Fibroblast of lung (primary cell): ENCODE data around the gene AFP. TPM values are rescaled to one million over a fixed set of nuclear protein-coding genes. Genes with fewer than 3 reads are reported as not detected.
A peak's percentile ranks its signal among the peaks of the same experiment; 100 is the strongest.

Source experiments
- DNase-seq, 2 donors: peaks; one replicate each; pipeline versions ENCODE4 v3.0.0 to v3.0.0-alpha.2; 2010; ENCODE audit warnings: low read depth in 2 of 2
- H2AFZ ChIP-seq: 2 replicates; pipeline ENCODE4 v1.5.1; 2012; ENCODE audit warnings: low read length, control low read depth, inconsistent platforms
- H3K27ac ChIP-seq: 2 replicates; pipeline ENCODE4 v1.5.1; 2011; ENCODE audit warnings: low read length, control low read depth; ENCODE audit not compliant: insufficient read depth
- H3K27me3 ChIP-seq: 2 replicates; pipeline ENCODE4 v1.5.1; 2011; ENCODE audit warnings: mild to moderate bottlenecking, low read length; ENCODE audit not compliant: control insufficient read depth, insufficient read depth
- H3K36me3 ChIP-seq: 2 replicates; pipeline ENCODE4 v1.5.1; 2011; ENCODE audit warnings: low read length; ENCODE audit not compliant: control insufficient read depth, insufficient read depth
- H3K4me1 ChIP-seq: 2 replicates; pipeline ENCODE4 v1.5.1; 2011; ENCODE audit warnings: low read length; ENCODE audit not compliant: control insufficient read depth, insufficient read depth; ENCODE audit errors: extremely low read depth
- H3K4me2 ChIP-seq: 2 replicates; pipeline ENCODE4 v1.5.1; 2011; ENCODE audit warnings: low read length, control low read depth; ENCODE audit not compliant: insufficient read depth; ENCODE audit errors: extremely low read depth
- H3K4me3 ChIP-seq, 4 experiments: fragments of 200-600 bp in 1 of 4; sonication (generic) in 1 of 4; replicated peaks in 1 of 4; 2 replicates each; pipeline ENCODE4 v1.5.1; 2011 to 2016; ENCODE audit warnings: low read length in 4 of 4, low read depth in 3 of 4, mild to moderate bottlenecking in 3 of 4, control low read depth in 2 of 4, inconsistent platforms in 1 of 4, mixed read lengths in 1 of 4; ENCODE audit not compliant: insufficient read depth in 1 of 4; ENCODE audit errors: control extremely low read depth in 1 of 4
- H3K79me2 ChIP-seq: 2 replicates; pipeline ENCODE4 v1.5.1; 2012; ENCODE audit warnings: mild to moderate bottlenecking, low read length, inconsistent platforms; ENCODE audit not compliant: control insufficient read depth, insufficient read depth
- H3K9ac ChIP-seq: 2 replicates; pipeline ENCODE4 v1.5.1; 2011; ENCODE audit warnings: mild to moderate bottlenecking, low read length, control low read depth; ENCODE audit not compliant: insufficient read depth
- H3K9me3 ChIP-seq: 2 replicates; pipeline ENCODE4 v1.5.1; 2012; ENCODE audit warnings: low read depth, low read length; ENCODE audit not compliant: control insufficient read depth, insufficient read depth
- H4K20me1 ChIP-seq: 2 replicates; pipeline ENCODE4 v1.5.1; 2011; ENCODE audit warnings: low read length; ENCODE audit not compliant: control insufficient read depth, insufficient read depth; ENCODE audit errors: extremely low read depth
- EZH2 ChIP-seq: IDR thresholded peaks from 2 replicates; pipeline ENCODE4 v1.5.1; 2012; ENCODE audit warnings: low read length, control low read depth, mild to moderate bottlenecking; ENCODE audit errors: missing control alignments
- polyA plus RNA-seq, 2 donors: library from polyadenylated mRNA; depleted of rRNA in 1 of 2; stranded (reverse) in 1 of 2; unstranded in 1 of 2; fragments of >200 nt; gene quantifications; 2 replicates each; pipeline ENCODE4 v1.2.1, GENCODE V29; 2011 to 2012; ENCODE audit warnings: missing spikeins in 1 of 2
- total RNA-seq: library from RNA; depleted of rRNA; stranded (reverse); fragments of >200 nt; gene quantifications from 2 replicates; pipeline ENCODE4 v1.2.1, GENCODE V29; 2014
- TF ChIP-seq, protein P1 (sequence below), 2 donors: IDR thresholded peaks in 1 of 2; conservative IDR thresholded peaks in 1 of 2; 1 replicate in 1 of 2; 2 replicates in 1 of 2; pipeline ENCODE4 v1.5.1; 2011 to 2012; ENCODE audit warnings: low read length in 2 of 2, control low read depth in 1 of 2, inconsistent platforms in 1 of 2, low read depth in 1 of 2, mild to moderate bottlenecking in 1 of 2

Gene AFP
- total and polyA plus RNA-seq, 2 donors (not counting 1 experiment from before 2014, with no cell fraction given) = 0.35 to 0.83 TPM

DNA sequence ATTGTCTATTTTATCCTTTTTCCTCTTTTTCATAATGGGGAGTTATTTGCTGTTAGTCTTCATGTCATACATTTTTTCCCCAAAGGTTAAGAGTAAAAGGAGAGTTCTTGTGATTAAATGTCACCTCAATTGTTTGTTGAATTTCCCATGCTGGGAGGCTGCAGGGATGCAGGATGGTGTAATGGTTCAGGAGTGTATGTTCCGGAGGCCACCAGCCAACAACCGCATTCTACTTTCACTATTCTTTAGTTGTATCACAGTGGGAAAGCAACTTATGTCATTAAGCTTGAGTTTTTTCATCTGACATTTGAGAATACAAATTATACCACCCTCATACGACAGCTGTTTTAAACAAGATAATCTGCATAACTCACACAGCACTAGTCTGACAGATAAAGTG is 15.4 kb downstream of the AFP start:
- Histone ChIP-seq H3K27ac (no peak overlapping the region), H3K9me3 (no peaks in the 10 kb centered on the region), H3K4me2 (peak overlapping the region; percentile 15), H3K9ac (no peak overlapping the region), H3K79me2 (no peaks in the 10 kb centered on the region), H2AFZ (no peak overlapping the region), H3K4me3 (no peak overlapping the region), H3K4me1 (peaks cover 5% of the 10 kb centered on the region), H3K36me3 (no peaks in the 10 kb centered on the region), H4K20me1 (no peaks in the 10 kb centered on the region), H3K27me3 (no peaks in the 10 kb centered on the region)
- DNase-seq = peak; percentile 56 to 84
- TF ChIP-seq, protein P1, sequence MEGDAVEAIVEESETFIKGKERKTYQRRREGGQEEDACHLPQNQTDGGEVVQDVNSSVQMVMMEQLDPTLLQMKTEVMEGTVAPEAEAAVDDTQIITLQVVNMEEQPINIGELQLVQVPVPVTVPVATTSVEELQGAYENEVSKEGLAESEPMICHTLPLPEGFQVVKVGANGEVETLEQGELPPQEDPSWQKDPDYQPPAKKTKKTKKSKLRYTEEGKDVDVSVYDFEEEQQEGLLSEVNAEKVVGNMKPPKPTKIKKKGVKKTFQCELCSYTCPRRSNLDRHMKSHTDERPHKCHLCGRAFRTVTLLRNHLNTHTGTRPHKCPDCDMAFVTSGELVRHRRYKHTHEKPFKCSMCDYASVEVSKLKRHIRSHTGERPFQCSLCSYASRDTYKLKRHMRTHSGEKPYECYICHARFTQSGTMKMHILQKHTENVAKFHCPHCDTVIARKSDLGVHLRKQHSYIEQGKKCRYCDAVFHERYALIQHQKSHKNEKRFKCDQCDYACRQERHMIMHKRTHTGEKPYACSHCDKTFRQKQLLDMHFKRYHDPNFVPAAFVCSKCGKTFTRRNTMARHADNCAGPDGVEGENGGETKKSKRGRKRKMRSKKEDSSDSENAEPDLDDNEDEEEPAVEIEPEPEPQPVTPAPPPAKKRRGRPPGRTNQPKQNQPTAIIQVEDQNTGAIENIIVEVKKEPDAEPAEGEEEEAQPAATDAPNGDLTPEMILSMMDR (conservative IDR thresholded peaks at IDR 0.05 in 1 of 2, IDR thresholded peaks at IDR 0.05 in 1 of 2; ENCODE audit: low read depth in 1 of 2, low read length in 2 of 2) = no peak
- TF ChIP-seq EZH2 = no peak

DNA sequence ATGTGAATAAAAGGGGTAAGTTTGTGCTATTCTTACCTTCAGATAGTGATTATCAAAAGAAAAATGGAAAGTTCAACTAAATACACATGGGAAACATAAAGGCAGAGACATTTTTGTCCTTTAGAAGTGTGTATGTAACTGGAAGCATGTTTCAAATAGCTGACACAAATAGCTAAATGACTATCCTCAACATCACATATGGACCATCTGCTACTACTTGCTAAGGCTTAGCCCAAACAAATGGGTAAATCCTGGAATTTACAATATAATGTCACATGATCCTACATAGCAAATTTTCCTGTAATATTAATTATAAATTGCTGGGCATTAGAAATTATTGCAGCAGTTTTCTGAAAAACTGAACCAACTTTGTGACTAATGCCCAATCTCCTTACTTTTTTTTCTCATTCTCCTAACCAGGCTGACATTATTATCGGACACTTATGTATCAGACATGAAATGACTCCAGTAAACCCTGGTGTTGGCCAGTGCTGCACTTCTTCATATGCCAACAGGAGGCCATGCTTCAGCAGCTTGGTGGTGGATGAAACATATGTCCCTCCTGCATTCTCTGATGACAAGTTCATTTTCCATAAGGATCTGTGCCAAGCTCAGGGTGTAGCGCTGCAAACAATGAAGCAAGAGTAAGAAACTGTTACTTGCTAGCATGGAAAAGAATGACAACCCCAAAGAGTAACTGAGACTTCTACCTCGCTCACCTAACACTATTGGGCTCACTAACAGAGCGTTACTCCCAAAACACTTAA is 16.1 kb downstream of the AFP start:
- no peak overlapping the region for H3K27ac ChIP-seq
- no peak overlapping the region for H2AFZ ChIP-seq
- H4K20me1 ChIP-seq = no peaks in the 10 kb centered on the region
- no peak overlapping the region for H3K9ac ChIP-seq
- peaks cover 5% of the 10 kb centered on the region for H3K4me1 ChIP-seq
- H3K36me3 ChIP-seq = no peaks in the 10 kb centered on the region
- H3K27me3 ChIP-seq = no peaks in the 10 kb centered on the region
- DNase-seq = peak in 1 of 2 donors; percentile 15
- H3K4me3 ChIP-seq = no peak overlapping the region
- TF ChIP-seq, protein P1 (conservative IDR thresholded peaks at IDR 0.05 in 1 of 2, IDR thresholded peaks at IDR 0.05 in 1 of 2; ENCODE audit: low read depth in 1 of 2, low read length in 2 of 2) = no peak
- TF ChIP-seq EZH2 = no peak
- no peak overlapping the region for H3K4me2 ChIP-seq
- no peaks in the 10 kb centered on the region for H3K79me2 ChIP-seq
- no peaks in the 10 kb centered on the region for H3K9me3 ChIP-seq

DNA sequence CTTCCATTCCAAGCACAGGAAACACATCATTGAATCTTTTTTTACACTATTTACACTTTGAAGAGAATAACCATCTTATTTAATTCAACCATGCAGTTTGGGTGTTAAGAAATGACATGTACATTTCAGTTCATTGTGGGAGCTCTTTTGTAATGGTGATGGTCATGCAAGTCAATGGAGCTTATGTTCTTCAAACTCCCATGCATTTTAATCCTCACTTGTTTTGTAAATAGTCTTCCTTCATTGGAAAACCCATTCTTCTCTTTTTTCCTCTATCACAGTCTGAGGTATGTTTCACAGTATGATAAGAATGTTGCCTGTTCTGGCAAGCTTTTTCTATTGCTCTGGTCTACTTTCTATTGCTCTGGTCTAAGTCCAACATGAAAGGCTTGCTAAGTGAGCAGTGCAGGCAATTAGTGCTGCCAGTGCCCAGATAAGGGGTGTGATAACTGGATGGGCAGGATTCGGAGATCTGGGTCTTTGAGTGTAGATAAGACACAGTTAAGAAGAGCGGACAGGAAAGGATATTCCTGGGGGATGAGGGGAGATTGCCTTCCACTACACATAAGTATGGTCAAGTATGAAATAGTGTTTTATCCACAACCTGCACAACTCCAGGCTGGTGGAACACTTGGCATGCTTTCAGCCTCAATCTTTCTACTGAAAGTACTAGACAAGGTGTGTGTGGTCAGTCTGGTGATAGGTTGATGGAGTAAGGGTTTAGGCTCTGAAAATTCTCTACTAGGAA is 17.1 kb downstream of the AFP start:
- no peaks in the 10 kb centered on the region for H3K79me2 ChIP-seq
- H3K36me3 ChIP-seq = no peaks in the 10 kb centered on the region
- H3K9me3 ChIP-seq = no peaks in the 10 kb centered on the region
- H2AFZ ChIP-seq = no peak overlapping the region
- no peak overlapping the region for H3K4me2 ChIP-seq
- H3K27me3 ChIP-seq = no peaks in the 10 kb centered on the region
- no peak overlapping the region for H3K9ac ChIP-seq
- no peaks in the 10 kb centered on the region for H4K20me1 ChIP-seq
- H3K4me3 ChIP-seq = no peak overlapping the region
- H3K27ac ChIP-seq = no peak overlapping the region
- H3K4me1 ChIP-seq = peaks cover 5% of the 10 kb centered on the region
- peak in 1 of 2 donors; percentile 56 for DNase-seq
- TF ChIP-seq EZH2 = no peak
- TF ChIP-seq, protein P1 (conservative IDR thresholded peaks at IDR 0.05 in 1 of 2, IDR thresholded peaks at IDR 0.05 in 1 of 2; ENCODE audit: low read depth in 1 of 2, low read length in 2 of 2) = no peak
